Esophagus squamous epithelium (tissue), 5 donors: ENCODE results near the gene MDFIC. TPM values are rescaled to one million over a fixed set of nuclear protein-coding genes. Genes with fewer than 3 reads are reported as not detected.

Experiments used
- DNase-seq: peaks from one replicate; lab custom pipeline; 2025; lab: John Stamatoyannopoulos, UW
- H3K27ac ChIP-seq, 4 donors: fragments of 200-600 bp; sonication (generic); one replicate each; pipeline ENCODE4 v1.5.1; 2016 to 2019; ENCODE audit warnings: mild to moderate bottlenecking in 1 of 4
- H3K27me3 ChIP-seq, 4 donors: fragments of 200-600 bp; sonication (generic); 1 replicate in 3 of 4; 2 replicates in 1 of 4; pipeline versions ENCODE4 v1.5.1 to v1.6.0; 2017 to 2021; ENCODE audit warnings: antibody characterized with exemption in 1 of 4
- H3K36me3 ChIP-seq, 3 donors: fragments of 200-600 bp; sonication (generic); one replicate each; pipeline ENCODE4 v1.5.1; 2016 to 2019
- H3K4me1 ChIP-seq, 3 donors: fragments of 200-600 bp; sonication (generic); one replicate each; pipeline ENCODE4 v1.5.1; 2017 to 2019
- H3K4me3 ChIP-seq, 4 donors: fragments of 200-600 bp; sonication (generic); 1 replicate in 3 of 4; 2 replicates in 1 of 4; pipeline ENCODE4 v1.5.1; 2016 to 2019; ENCODE audit warnings: mild to moderate bottlenecking in 2 of 4, moderate library complexity in 1 of 4
- H3K9me3 ChIP-seq, 3 donors: fragments of 200-600 bp; sonication (generic); one replicate each; pipeline ENCODE4 v1.5.1; 2016 to 2019
- POLR2A ChIP-seq, 4 donors: fragments of 450-650 bp; IDR thresholded peaks; one replicate each; pipeline ENCODE4 v1.6.1; 2017; ENCODE audit warnings: antibody characterized with exemption in 4 of 4, mild to moderate bottlenecking in 4 of 4, moderate library complexity in 3 of 4
- WGBS, 2 donors: methylation state at CpG; one replicate each; pipeline ENCODE4 v1.1.5; 2018; 5-methylcytosine and 5-hydroxymethylcytosine counted together
- intact Hi-C: fragments of 100-400 bp; cut with DNase I; formaldehyde crosslinking; loops from one replicate; pipeline ENCODE4 v1.15.0; 2022
- total RNA-seq, 4 donors: library from RNA; depleted of rRNA; stranded (reverse); fragments of >200 nt; gene quantifications; one replicate each; pipeline ENCODE4 v1.1.0, GENCODE V29; 2016
- TF ChIP-seq, protein P1 (sequence below), 6 experiments: fragments of 450-650 bp in 4 of 6; fragments of 200-600 bp in 2 of 6; sonication (generic) in 2 of 6; IDR thresholded peaks; one replicate each; pipeline ENCODE4 v1.5.1; 2016 to 2019; ENCODE audit warnings: antibody characterized with exemption in 6 of 6, mild to moderate bottlenecking in 4 of 6, moderate library complexity in 4 of 6
- donor health status: DM: yes; HTN: yes; CAD: no.

MDFIC gene
- total RNA-seq, 4 donors from 2014 or later, result 16.0 to 29.2 (median 21.3) TPM

DNA sequence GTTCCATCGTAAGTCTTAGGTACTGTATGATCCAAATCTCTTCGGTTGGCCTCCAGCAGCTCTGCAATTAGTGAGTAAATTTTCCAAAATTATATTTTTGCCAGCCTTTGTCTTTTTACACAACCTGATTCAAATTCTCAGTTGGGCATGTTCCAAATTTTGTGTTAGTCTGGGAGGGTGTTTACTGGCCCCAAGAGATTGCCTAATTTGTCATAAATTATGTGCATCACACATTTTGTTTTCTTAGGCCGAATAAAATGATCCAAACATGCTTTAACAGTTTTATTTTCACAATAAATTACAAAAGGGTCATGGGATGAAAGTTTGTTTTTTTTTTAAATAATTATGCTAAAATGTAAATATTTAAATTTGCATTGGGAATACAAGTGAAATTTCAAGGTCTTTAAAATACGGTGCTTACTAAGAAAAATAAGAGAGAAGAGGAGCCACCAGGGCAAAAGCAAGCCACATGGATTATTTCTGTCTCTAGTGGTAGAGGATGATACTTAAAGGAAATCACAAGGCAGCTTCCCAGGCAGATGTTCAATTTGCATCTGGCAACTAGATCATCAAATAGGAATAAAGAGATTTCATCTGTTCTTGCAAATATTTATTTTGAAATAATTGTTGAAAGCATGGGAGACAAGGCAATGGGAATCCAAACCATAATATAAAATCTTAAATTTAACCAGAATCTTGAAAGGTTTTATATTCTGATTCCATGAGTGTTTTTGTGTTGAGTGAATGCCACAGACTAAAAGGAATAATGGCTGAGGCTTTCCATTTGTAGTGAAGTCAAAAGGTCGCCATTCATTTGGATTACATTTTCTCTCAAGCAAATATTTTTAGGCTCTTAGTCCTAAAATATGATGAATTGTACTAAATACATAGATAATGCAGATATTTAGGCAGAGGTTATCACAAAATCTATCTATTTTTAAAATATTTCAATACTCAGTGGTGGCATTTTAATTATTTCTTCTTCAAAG, 111.1 kb downstream of the MDFIC start:
- WGBS, 2 donors, result 66 to 80% methylated on average over 5 of the region's 5 CpGs
- Histone ChIP-seq H3K4me3 (no peak overlapping the region), H3K9me3 (no peaks in the 10 kb centered on the region), H3K36me3 (no peaks in the 10 kb centered on the region), H3K27me3 (no peaks in the 10 kb centered on the region), H3K4me1 (no peaks in the 10 kb centered on the region), H3K27ac (no peak overlapping the region)
- intact Hi-C loops, result no loop called here
- TF ChIP-seq, protein P1, sequence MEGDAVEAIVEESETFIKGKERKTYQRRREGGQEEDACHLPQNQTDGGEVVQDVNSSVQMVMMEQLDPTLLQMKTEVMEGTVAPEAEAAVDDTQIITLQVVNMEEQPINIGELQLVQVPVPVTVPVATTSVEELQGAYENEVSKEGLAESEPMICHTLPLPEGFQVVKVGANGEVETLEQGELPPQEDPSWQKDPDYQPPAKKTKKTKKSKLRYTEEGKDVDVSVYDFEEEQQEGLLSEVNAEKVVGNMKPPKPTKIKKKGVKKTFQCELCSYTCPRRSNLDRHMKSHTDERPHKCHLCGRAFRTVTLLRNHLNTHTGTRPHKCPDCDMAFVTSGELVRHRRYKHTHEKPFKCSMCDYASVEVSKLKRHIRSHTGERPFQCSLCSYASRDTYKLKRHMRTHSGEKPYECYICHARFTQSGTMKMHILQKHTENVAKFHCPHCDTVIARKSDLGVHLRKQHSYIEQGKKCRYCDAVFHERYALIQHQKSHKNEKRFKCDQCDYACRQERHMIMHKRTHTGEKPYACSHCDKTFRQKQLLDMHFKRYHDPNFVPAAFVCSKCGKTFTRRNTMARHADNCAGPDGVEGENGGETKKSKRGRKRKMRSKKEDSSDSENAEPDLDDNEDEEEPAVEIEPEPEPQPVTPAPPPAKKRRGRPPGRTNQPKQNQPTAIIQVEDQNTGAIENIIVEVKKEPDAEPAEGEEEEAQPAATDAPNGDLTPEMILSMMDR (IDR thresholded peaks at IDR 0.05), result no peak
- TF ChIP-seq POLR2A (IDR thresholded peaks at IDR 0.05), result no peak
- DNase-seq, result no peak

DNA sequence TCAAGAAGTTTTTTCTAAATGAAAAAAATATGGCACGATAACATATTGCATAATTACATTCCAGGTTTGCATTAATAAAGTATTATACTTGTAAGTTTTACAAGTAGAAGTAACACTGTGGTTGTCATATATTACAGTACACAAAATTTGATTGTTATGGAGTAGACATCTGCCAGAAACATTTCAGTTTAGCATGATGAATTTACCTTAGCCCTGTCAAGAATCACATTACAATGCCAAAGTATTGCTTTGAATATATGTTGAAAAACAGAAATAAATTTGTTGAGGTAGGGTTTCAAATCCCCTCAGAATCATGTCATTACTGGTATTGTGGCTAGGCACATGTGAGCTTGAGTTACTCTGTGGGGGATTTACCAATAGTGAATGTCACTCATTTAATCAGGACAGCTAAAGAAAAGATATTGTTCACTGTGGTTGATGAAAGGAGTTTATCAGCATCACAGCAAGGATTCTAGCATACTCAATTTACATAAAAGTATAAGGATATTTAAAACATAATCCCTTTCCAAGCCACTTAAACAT, 112.1 kb downstream of the MDFIC start:
- Histone ChIP-seq H3K4me3 (no peak overlapping the region), H3K27ac (no peak overlapping the region), H3K4me1 (no peaks in the 10 kb centered on the region), H3K36me3 (no peaks in the 10 kb centered on the region), H3K27me3 (no peaks in the 10 kb centered on the region), H3K9me3 (no peaks in the 10 kb centered on the region)
- intact Hi-C loops, result no loop called here
- 68 to 77% methylated on average over 1 of the region's 1 CpG for WGBS, 2 donors
- TF ChIP-seq, protein P1 (IDR thresholded peaks at IDR 0.05), result no peak
- no peak for TF ChIP-seq POLR2A (IDR thresholded peaks at IDR 0.05)
- no peak for DNase-seq

DNA sequence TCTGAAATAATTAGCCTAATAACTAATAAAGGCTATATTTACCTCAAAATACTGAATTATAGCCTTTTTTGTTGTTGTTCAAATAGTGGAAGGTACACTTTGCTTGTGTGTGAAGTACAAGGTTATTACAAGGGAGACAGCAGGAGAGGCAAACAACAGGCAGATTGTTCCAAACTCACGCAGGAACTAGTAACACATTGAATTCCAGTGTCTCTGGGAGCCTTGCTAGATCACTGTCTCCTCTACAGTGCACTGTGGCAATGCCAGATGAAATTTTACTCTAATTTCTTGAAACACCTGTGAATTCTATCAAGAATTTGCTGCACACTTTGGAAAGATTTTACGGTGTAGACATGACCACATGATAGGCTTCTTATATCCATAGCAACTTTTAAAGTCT, 112.6 kb downstream of the MDFIC start:
- Histone ChIP-seq H3K4me3 (no peak overlapping the region), H3K27me3 (no peaks in the 10 kb centered on the region), H3K36me3 (no peaks in the 10 kb centered on the region), H3K4me1 (no peaks in the 10 kb centered on the region), H3K9me3 (no peaks in the 10 kb centered on the region), H3K27ac (no peak overlapping the region)
- TF ChIP-seq POLR2A (IDR thresholded peaks at IDR 0.05), result no peak
- TF ChIP-seq, protein P1 (IDR thresholded peaks at IDR 0.05), result no peak
- no peak for DNase-seq
- intact Hi-C loops, result no loop called here
- WGBS, 2 donors, result 82 to 88% methylated on average over 2 of the region's 2 CpGs

DNA sequence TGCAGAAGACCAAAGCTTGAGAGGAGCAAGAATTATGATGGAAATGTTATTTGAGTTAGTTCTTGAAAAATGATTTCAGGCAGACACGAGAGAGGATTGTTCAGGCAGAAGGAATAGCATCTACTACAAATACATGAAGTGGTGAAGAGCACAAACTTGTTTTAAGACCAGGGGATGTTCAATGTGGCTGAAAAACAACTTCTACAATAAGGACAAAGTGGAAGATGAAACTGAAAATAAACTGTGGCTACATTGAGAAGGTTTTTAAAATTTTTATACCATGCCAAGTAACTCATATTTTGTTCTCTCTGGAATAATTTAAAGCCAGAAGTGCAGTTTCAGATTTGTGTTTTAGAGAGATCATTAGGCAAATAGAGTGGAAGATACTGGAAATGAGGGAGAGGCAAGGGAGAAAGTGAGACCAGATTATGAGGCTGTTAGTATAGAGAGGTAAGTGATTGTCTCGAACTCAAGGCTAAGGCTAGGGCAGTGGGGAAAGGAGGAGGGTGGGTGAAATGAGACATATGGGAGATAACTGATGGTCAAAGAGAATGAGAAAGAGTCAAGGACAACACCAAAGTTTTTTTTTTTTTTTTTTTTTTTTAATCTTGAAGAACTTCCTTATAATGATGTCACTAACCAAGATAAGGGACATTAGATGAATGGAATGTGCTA, 115.4 kb downstream of the MDFIC start:
- Histone ChIP-seq H3K4me1 (no peaks in the 10 kb centered on the region), H3K36me3 (no peaks in the 10 kb centered on the region), H3K9me3 (no peaks in the 10 kb centered on the region), H3K4me3 (no peak overlapping the region), H3K27ac (no peak overlapping the region), H3K27me3 (no peaks in the 10 kb centered on the region)
- intact Hi-C loops, result no loop called here
- DNase-seq, result no peak
- 88 to 90% methylated on average over 2 of the region's 2 CpGs for WGBS, 2 donors
- TF ChIP-seq, protein P1 (IDR thresholded peaks at IDR 0.05), result no peak
- no peak for TF ChIP-seq POLR2A (IDR thresholded peaks at IDR 0.05)

GRCh38 chr7:115038158-115038557, 116.3 kb downstream of the MDFIC start:
- H3K4me1 ChIP-seq, result no peaks in the 10 kb centered on the region
- no peak overlapping the region for H3K27ac ChIP-seq
- no peak overlapping the region for H3K4me3 ChIP-seq
- H3K36me3 ChIP-seq, result no peaks in the 10 kb centered on the region
- no peaks in the 10 kb centered on the region for H3K9me3 ChIP-seq
- WGBS, 2 donors, result 92 to 98% methylated on average over 4 of the region's 4 CpGs
- no peak for DNase-seq
- TF ChIP-seq, protein P1 (IDR thresholded peaks at IDR 0.05), result no peak
- no peak for TF ChIP-seq POLR2A (IDR thresholded peaks at IDR 0.05)
- intact Hi-C loops, result no loop called here
- H3K27me3 ChIP-seq, result no peaks in the 10 kb centered on the region
